Astrocyte (in vitro differentiated cells and primary cell): Measurements from ENCODE around the gene CACNA1B.

Experiments
- CTCF ChIP-seq: IDR thresholded peaks from 2 replicates; pipeline ENCODE4 v1.5.1; 2011; ENCODE audit warnings: low read depth, mild to moderate bottlenecking, inconsistent platforms, low read length, moderate library complexity; ENCODE audit not compliant: insufficient read depth
- EZH2 ChIP-seq: IDR thresholded peaks from 2 replicates; pipeline ENCODE4 v1.6.1; 2012; ENCODE audit warnings: mild to moderate bottlenecking, low read length, inconsistent platforms; ENCODE audit not compliant: insufficient read depth

DNA sequence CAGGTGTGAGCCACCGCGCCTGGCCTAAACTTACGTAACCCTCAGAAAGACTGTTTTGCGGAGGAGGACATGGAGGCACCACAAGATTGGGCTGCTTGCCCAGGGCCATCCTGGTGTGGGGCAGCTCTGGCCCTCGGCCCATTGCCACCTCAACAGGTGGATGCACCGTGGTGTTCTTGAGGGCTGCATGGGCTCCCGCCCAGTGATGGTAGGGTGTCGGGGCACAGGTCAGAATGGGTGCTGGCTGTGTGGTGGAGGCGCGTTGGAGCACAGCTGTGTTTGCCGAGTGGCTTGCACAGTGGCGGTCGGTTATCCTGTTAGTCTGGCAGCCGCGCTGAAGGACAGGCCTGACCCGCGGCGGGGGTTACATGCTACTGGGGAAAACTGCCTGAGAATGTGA is 196.9 kb downstream of the CACNA1B start:
- TF ChIP-seq CTCF: no peak
- TF ChIP-seq EZH2: no peak
